PC-9 (cell line): ENCODE results near the gene LMNB1.

Experiments used
- CTCF ChIP-seq: fragments of 200-600 bp; sonication (generic); conservative IDR thresholded peaks from 2 replicates; pipeline ENCODE4 v1.6.1; 2017; ENCODE audit warnings: mixed run types, antibody characterized with exemption, mild to moderate bottlenecking, moderate library complexity
- EZH2 ChIP-seq: fragments of 200-600 bp; sonication (generic); IDR thresholded peaks from 2 replicates; pipeline ENCODE4 v1.8.0; 2017; ENCODE audit warnings: antibody characterized with exemption, low read depth

DNA sequence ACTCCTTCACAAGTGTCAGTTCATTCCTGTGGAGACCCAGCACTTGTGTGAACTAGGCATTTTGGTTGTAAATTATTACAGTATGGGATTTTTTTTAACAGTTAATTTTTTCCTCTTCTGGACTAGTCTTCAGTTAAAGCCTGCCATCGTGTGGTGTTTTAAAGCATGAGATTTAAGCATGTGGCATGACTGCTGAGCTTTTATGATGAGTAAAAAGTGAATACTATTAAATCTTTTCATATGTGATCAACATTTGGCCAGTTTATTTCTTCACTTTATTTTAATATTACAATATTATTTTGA, 25.0 kb downstream of the LMNB1 start:
- TF ChIP-seq CTCF (peak; percentile 43), EZH2 (no peak)
